Neural progenitor cell (in vitro differentiated cells): ENCODE data around the gene PAXX. TPM values are rescaled to one million over a fixed set of nuclear protein-coding genes. Genes with fewer than 3 reads are reported as not detected.

Experiments used
- DNase-seq: peaks from one replicate; pipeline ENCODE4 v3.0.0-alpha.2; 2016; ENCODE audit warnings: low spot score
- H2AFZ ChIP-seq: fragments of 200-600 bp; sonication (generic); replicated peaks from 2 replicates; pipeline ENCODE4 v1.6.1; 2016; ENCODE audit warnings: antibody characterized with exemption
- H3F3A ChIP-seq: fragments of 200-600 bp; sonication (generic); 2 replicates; pipeline ENCODE4 v1.6.1; 2016; ENCODE audit warnings: antibody characterized with exemption, low read depth
- H3K27ac ChIP-seq: fragments of 200-600 bp; sonication (generic); 2 replicates; pipeline ENCODE4 v1.5.1; 2016; ENCODE audit warnings: mild to moderate bottlenecking
- H3K27me3 ChIP-seq: fragments of 200-600 bp; sonication (generic); 2 replicates; pipeline ENCODE4 v1.6.1; 2016; ENCODE audit warnings: mild to moderate bottlenecking, moderate library complexity
- H3K36me3 ChIP-seq: fragments of 200-600 bp; sonication (generic); 2 replicates; pipeline ENCODE4 v1.5.1; 2016
- H3K4me1 ChIP-seq: fragments of 200-600 bp; sonication (generic); 2 replicates; pipeline ENCODE4 v1.6.1; 2016; ENCODE audit warnings: mixed run types
- H3K4me2 ChIP-seq: fragments of 200-600 bp; sonication (generic); 2 replicates; pipeline ENCODE4 v1.6.1; 2016
- H3K4me3 ChIP-seq: fragments of 200-600 bp; sonication (generic); 2 replicates; pipeline ENCODE4 v1.5.1; 2016
- H3K79me2 ChIP-seq: fragments of 200-600 bp; sonication (generic); 2 replicates; pipeline ENCODE4 v1.6.1; 2016; ENCODE audit warnings: low read depth
- H3K9ac ChIP-seq: fragments of 200-600 bp; sonication (generic); 2 replicates; pipeline ENCODE4 v1.6.1; 2016
- H3K9me3 ChIP-seq: fragments of 200-600 bp; sonication (generic); 2 replicates; pipeline ENCODE4 v1.5.1; 2016; ENCODE audit warnings: low read depth
- H4K20me1 ChIP-seq: fragments of 200-600 bp; sonication (generic); 2 replicates; pipeline ENCODE4 v1.6.1; 2016; ENCODE audit warnings: low read depth
- H3K27ac Mint-ChIP-seq: 3 replicates; pipeline ENCODE4 v1.8.0; 2021; ENCODE audit warnings: mixed read lengths
- H3K27me3 Mint-ChIP-seq: 2 replicates; pipeline ENCODE4 v1.8.0; 2022; ENCODE audit warnings: low read depth, mild to moderate bottlenecking, inconsistent platforms, moderate library complexity, mixed read lengths; ENCODE audit not compliant: insufficient read depth
- H3K36me3 Mint-ChIP-seq: 3 replicates; pipeline ENCODE4 v1.8.0; 2021; ENCODE audit warnings: mixed read lengths
- H3K4me1 Mint-ChIP-seq: 3 replicates; pipeline ENCODE4 v1.8.0; 2021; ENCODE audit warnings: mixed read lengths
- H3K4me3 Mint-ChIP-seq: 3 replicates; pipeline ENCODE4 v1.8.0; 2021; ENCODE audit warnings: mild to moderate bottlenecking, moderate library complexity, mixed read lengths
- H3K9me3 Mint-ChIP-seq: 3 replicates; pipeline ENCODE4 v1.8.0; 2020; ENCODE audit warnings: mixed read lengths
- CTCF ChIP-seq: fragments of 200-600 bp; sonication (generic); IDR thresholded peaks from 2 replicates; pipeline ENCODE4 v1.5.1; 2017; ENCODE audit warnings: antibody characterized with exemption, mild to moderate bottlenecking
- EZH2 ChIP-seq: fragments of 200-600 bp; sonication (generic); IDR thresholded peaks from 2 replicates; pipeline ENCODE4 v1.6.1; 2017; ENCODE audit warnings: antibody characterized with exemption, mild to moderate bottlenecking, moderate library complexity
- EZH2phosphoT487 ChIP-seq: fragments of 200-600 bp; sonication (generic); IDR thresholded peaks from 2 replicates; pipeline ENCODE4 v1.6.1; 2017; ENCODE audit warnings: antibody characterized with exemption
- total RNA-seq: library from RNA; depleted of rRNA; stranded (reverse); fragments of >200 nt; gene quantifications from 2 replicates; pipeline ENCODE4 v1.2.3, GENCODE V29; 2015; ENCODE audit warnings: low replicate concordance

The PAXX gene
- total RNA-seq, 1 donor from 2014 or later, result 31.5 TPM

GRCh38 chr9:136944212-136944518, 48.1 kb upstream of the PAXX start:
- Mint-ChIP-seq H3K4me3 (peak overlapping the region; percentile 85), H3K4me1 (peaks cover 4% of the 10 kb centered on the region), H3K36me3 (peaks cover 3% of the 10 kb centered on the region), H3K27me3 (peaks cover 9% of the 10 kb centered on the region), H3K27ac (no peak overlapping the region), H3K9me3 (no peaks in the 10 kb centered on the region)
- Histone ChIP-seq H3K4me1 (peaks cover 2% of the 10 kb centered on the region), H4K20me1 (peaks cover 25% of the 10 kb centered on the region), H3F3A (peaks cover 12% of the 10 kb centered on the region), H3K27me3 (no peaks in the 10 kb centered on the region), H3K79me2 (peaks cover 10% of the 10 kb centered on the region), H2AFZ (peak overlapping the region; percentile 57), H3K9me3 (no peaks in the 10 kb centered on the region), H3K36me3 (no peaks in the 10 kb centered on the region), H3K4me2 (peak overlapping the region; percentile 100), H3K4me3 (peak overlapping the region; percentile 99), H3K9ac (peak overlapping the region; percentile 85), H3K27ac (peak overlapping the region; percentile 63)
- DNase-seq, result no peak
- TF ChIP-seq EZH2 (no peak), CTCF (no peak), EZH2phosphoT487 (no peak)

GRCh38 chr9:136944519-136945332, 47.5 kb upstream of the PAXX start, which contains the start of the genes C8G and FBXW5:
C8G (plus strand) TSS chr9:136945243; CDS start chr9:136945321, 78 bp downstream.
FBXW5 (minus strand) TSS chr9:136944738; CDS start chr9:136944083, 655 bp downstream.
- Histone ChIP-seq H3K9me3 (no peaks in the 10 kb centered on the region), H3F3A (peaks cover 12% of the 10 kb centered on the region), H3K79me2 (peaks cover 10% of the 10 kb centered on the region), H3K4me3 (peak within 1 kb of the TSS; percentile 99), H3K4me2 (peak within 1 kb of the TSS; percentile 100), H3K27ac (peak within 1 kb of the TSS; percentile 63), H2AFZ (peak within 1 kb of the TSS; percentile 57), H3K27me3 (no peaks in the 10 kb centered on the region), H3K36me3 (no peaks in the 10 kb centered on the region), H3K4me1 (peaks cover 5% of the 10 kb centered on the region), H3K9ac (peak within 1 kb of the TSS; percentile 85), H4K20me1 (peaks cover 25% of the 10 kb centered on the region)
- peak within 1 kb of the TSS; percentile 79 for H3K27ac Mint-ChIP-seq
- peak; percentile 99 for DNase-seq
- H3K4me3 Mint-ChIP-seq, result peak within 1 kb of the TSS; percentile 85
- H3K9me3 Mint-ChIP-seq, result no peaks in the 10 kb centered on the region
- peaks cover 4% of the 10 kb centered on the region for H3K4me1 Mint-ChIP-seq
- no peak for TF ChIP-seq EZH2
- TF ChIP-seq CTCF, result peak; percentile 95
- no peaks in the 10 kb centered on the region for H3K36me3 Mint-ChIP-seq
- peaks cover 6% of the 10 kb centered on the region for H3K27me3 Mint-ChIP-seq

GRCh38 chr9:136945333-136946227, 46.6 kb upstream of the PAXX start:
- no peak overlapping the region for H3K27ac Mint-ChIP-seq
- Histone ChIP-seq H3K4me1 (peaks cover 9% of the 10 kb centered on the region), H3K36me3 (no peaks in the 10 kb centered on the region), H3K27ac (no peak overlapping the region), H3K9me3 (no peaks in the 10 kb centered on the region), H3K4me2 (no peak overlapping the region), H3K27me3 (no peaks in the 10 kb centered on the region), H4K20me1 (peaks cover 21% of the 10 kb centered on the region), H3F3A (peaks cover 16% of the 10 kb centered on the region), H2AFZ (no peak overlapping the region), H3K79me2 (peaks cover 10% of the 10 kb centered on the region), H3K4me3 (no peak overlapping the region), H3K9ac (no peak overlapping the region)
- no peak overlapping the region for H3K4me3 Mint-ChIP-seq
- DNase-seq, result no peak
- TF ChIP-seq CTCF (no peak), EZH2phosphoT487 (no peak), EZH2 (no peak)
- no peaks in the 10 kb centered on the region for H3K36me3 Mint-ChIP-seq
- no peaks in the 10 kb centered on the region for H3K9me3 Mint-ChIP-seq
- peaks cover 6% of the 10 kb centered on the region for H3K4me1 Mint-ChIP-seq
- H3K27me3 Mint-ChIP-seq, result peaks cover 6% of the 10 kb centered on the region
